Fibroblast of lung (primary cell): ENCODE data around the gene DHCR24.

ENCODE experiments used
- CTCF ChIP-seq, 2 donors: IDR thresholded peaks in 1 of 2; conservative IDR thresholded peaks in 1 of 2; 1 replicate in 1 of 2; 2 replicates in 1 of 2; pipeline ENCODE4 v1.5.1; 2011 to 2012; ENCODE audit warnings: low read length in 2 of 2, control low read depth in 1 of 2, inconsistent platforms in 1 of 2, low read depth in 1 of 2, mild to moderate bottlenecking in 1 of 2
- EZH2 ChIP-seq: IDR thresholded peaks from 2 replicates; pipeline ENCODE4 v1.5.1; 2012; ENCODE audit warnings: low read length, control low read depth, mild to moderate bottlenecking; ENCODE audit errors: missing control alignments

GRCh38 chr1:54825696-54826095 is 61.3 kb downstream of the DHCR24 start:
- TF ChIP-seq CTCF (conservative IDR thresholded peaks at IDR 0.05 in 1 of 2, IDR thresholded peaks at IDR 0.05 in 1 of 2; ENCODE audit: low read depth in 1 of 2, low read length in 2 of 2), result no peak
- no peak for TF ChIP-seq EZH2
